ENCODE results near the gene PCBD1. TPM values are rescaled to one million over a fixed set of nuclear protein-coding genes. Genes with fewer than 3 reads are reported as not detected.

PCBD1 gene
- total RNA-seq, 1 experiment from 2014 or later: 39.7 TPM

DNA sequence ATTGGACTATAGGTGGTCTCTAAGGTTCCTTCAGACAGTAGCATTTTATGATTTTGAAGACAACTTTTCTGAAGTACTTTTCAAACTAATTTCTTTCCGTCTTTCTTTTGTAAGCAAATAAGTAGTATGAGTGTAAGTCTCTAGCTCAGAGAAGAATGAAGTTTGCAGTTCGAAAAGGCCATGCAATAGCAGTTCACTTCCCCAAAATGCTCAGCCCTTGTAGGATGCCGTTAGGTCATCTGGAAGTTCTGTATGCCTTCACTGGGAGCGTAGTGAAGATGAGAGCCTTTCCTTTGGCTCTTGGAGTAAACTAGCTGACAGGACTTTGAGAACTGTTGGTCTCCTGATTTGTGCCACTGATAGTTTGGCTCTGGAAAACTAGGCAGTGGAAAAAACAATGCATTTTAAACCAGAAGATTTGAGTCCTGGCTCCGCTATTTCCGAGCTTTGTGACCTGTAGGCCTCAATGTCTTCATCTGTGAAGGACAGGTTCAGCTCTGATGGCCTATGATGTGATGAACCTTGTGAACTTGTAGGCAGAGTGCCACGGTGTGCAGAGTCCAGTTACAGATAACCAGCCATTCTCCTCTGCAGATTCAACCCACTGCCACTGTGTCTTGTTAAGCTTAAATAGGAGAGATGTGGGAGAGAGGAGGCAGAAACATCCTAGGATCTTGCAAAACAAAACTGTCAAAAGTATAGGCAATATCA, 53.8 kb downstream of the PCBD1 start:
- Histone ChIP-seq H3K4me1 (ENCODE audit: insufficient read depth, low read length) (no peaks in the 10 kb centered on the region), H2BK15ac (ENCODE audit: low read depth, low read length) (no peak overlapping the region), H2AFZ (ENCODE audit: low read length) (no peak overlapping the region), H3K79me2 (ENCODE audit: insufficient read depth, low read length) (peaks cover 5% of the 10 kb centered on the region; the same call in 1 of the 2 replicates), H3K14ac (ENCODE audit: insufficient read depth, low read length) (no peak overlapping the region), H3K23ac (ENCODE audit: insufficient read length, low read depth, low read length) (no peak overlapping the region), H3K56ac (ENCODE audit: insufficient read length, low read depth, low read length) (no peak overlapping the region), H3K4ac (ENCODE audit: low read depth, low read length) (no peak overlapping the region), H2AK5ac (ENCODE audit: insufficient read length, low read length) (no peak overlapping the region), H3K18ac (ENCODE audit: insufficient read length, low read depth, low read length) (no peak overlapping the region), H4K8ac (replicated peaks; ENCODE audit: insufficient read length, low read depth, low read length) (no peak overlapping the region), H4K91ac (ENCODE audit: insufficient read length, low read depth, low read length) (no peak overlapping the region), H3K79me1 (ENCODE audit: insufficient read depth, low read depth, low read length, poor library complexity, severe bottlenecking) (peaks cover 3% of the 10 kb centered on the region), H4K20me1 (ENCODE audit: control insufficient read depth, insufficient read depth, insufficient read length) (no peaks in the 10 kb centered on the region), H3K23me2 (ENCODE audit: insufficient read length, low read depth, low read length, poor library complexity, severe bottlenecking) (no peaks in the 10 kb centered on the region), H3K9ac (ENCODE audit: extremely low read depth, insufficient read length, low read length) (no peak overlapping the region), H3T11ph (ENCODE audit: low read length) (no peak overlapping the region), H2BK20ac (ENCODE audit: low read depth, low read length, poor library complexity, severe bottlenecking) (no peak overlapping the region), H2BK12ac (ENCODE audit: insufficient read length, low read depth, low read length) (no peak overlapping the region), H3K9me3 (ENCODE audit: control insufficient read depth, low read depth, low read length) (no peaks in the 10 kb centered on the region), H4K5ac (ENCODE audit: insufficient read length, low read depth, low read length) (no peak overlapping the region), H2BK120ac (ENCODE audit: low read depth, low read length, poor library complexity, severe bottlenecking) (no peak overlapping the region), H2BK5ac (ENCODE audit: insufficient read length, low read length) (no peak overlapping the region), H3K4me2 (ENCODE audit: insufficient read depth, insufficient read length, low read length) (no peak overlapping the region), H3K27me3 (ENCODE audit: insufficient read depth, low read length) (no peaks in the 10 kb centered on the region), H3K27ac (ENCODE audit: insufficient read length, low read depth, low read length) (no peak overlapping the region)
- peaks cover 0 to 3% of the 10 kb centered on the region in 2 experiments; a peak in 3 of 5 replicates for H3K9me3 Mint-ChIP-seq
- H3K4me1 Mint-ChIP-seq: peaks cover 0 to 3% of the 10 kb centered on the region in 2 experiments; a peak in 1 of 4 replicates
- H3K4me3 Mint-ChIP-seq: no peak overlapping the region
- TF ChIP-seq, protein P1, sequence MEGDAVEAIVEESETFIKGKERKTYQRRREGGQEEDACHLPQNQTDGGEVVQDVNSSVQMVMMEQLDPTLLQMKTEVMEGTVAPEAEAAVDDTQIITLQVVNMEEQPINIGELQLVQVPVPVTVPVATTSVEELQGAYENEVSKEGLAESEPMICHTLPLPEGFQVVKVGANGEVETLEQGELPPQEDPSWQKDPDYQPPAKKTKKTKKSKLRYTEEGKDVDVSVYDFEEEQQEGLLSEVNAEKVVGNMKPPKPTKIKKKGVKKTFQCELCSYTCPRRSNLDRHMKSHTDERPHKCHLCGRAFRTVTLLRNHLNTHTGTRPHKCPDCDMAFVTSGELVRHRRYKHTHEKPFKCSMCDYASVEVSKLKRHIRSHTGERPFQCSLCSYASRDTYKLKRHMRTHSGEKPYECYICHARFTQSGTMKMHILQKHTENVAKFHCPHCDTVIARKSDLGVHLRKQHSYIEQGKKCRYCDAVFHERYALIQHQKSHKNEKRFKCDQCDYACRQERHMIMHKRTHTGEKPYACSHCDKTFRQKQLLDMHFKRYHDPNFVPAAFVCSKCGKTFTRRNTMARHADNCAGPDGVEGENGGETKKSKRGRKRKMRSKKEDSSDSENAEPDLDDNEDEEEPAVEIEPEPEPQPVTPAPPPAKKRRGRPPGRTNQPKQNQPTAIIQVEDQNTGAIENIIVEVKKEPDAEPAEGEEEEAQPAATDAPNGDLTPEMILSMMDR (conservative IDR thresholded peaks at IDR 0.05): no peak
- H3K27ac Mint-ChIP-seq: peak overlapping the region in 1 of 3 experiments; percentile 55; a peak in 2 of 7 replicates
- peaks cover 13 to 30% (median 26%) of the 10 kb centered on the region in 3 experiments; a peak in 6 of 7 replicates for H3K36me3 Mint-ChIP-seq (ENCODE audit: insufficient read depth in 1 of 3, low read depth in 3 of 3)
- WGBS (ENCODE audit: extremely low coverage, insufficient read length, low lambda C conversion rate): no CpG with 5 or more reads among the region's 7 CpGs
- no peaks in the 10 kb centered on the region for H3K27me3 Mint-ChIP-seq (ENCODE audit: low read depth)
- no peak for DNase-seq

All from H9 (cell line).